ENCODE measurements around the gene PTPN9. TPM values are rescaled to one million over a fixed set of nuclear protein-coding genes. Genes with fewer than 3 reads are reported as not detected.
"Not testable (repeated sequence)": the region's sequence is repeated elsewhere in the genome, so short reads cannot be mapped to it uniquely, and the experiment has no call there.

PTPN9 gene
- total RNA-seq, 2 experiments from 2014 or later = 12.3 to 12.9 TPM

DNA sequence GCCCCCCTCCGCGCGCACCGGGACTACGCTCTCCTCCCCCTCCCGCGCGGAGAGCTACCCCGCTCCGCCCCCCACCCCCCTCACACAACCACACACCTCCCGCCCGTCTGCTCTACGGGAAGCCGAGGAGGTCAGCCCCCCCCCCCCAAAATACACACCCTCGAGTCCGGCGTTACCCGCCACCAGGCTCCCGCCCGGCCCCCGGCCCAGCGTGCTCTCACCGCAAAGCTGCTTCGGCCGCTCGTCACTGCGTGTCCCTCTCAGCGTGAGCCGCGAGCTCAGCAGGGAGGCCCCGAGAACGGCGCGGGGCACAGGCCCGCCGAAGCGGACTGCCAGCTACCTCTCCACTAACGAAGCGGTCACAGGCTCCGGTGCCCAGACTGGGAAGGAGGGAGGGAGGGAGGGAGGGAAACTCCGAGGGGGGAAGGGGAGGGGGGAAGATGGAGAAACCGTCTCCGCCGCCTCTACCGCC, 127.9 kb downstream of the PTPN9 start:
- Mint-ChIP-seq H3K36me3 (ENCODE audit: low read depth) (peaks cover 16% of the 10 kb centered on the region), H3K9me3 (no peaks in the 10 kb centered on the region)

DNA sequence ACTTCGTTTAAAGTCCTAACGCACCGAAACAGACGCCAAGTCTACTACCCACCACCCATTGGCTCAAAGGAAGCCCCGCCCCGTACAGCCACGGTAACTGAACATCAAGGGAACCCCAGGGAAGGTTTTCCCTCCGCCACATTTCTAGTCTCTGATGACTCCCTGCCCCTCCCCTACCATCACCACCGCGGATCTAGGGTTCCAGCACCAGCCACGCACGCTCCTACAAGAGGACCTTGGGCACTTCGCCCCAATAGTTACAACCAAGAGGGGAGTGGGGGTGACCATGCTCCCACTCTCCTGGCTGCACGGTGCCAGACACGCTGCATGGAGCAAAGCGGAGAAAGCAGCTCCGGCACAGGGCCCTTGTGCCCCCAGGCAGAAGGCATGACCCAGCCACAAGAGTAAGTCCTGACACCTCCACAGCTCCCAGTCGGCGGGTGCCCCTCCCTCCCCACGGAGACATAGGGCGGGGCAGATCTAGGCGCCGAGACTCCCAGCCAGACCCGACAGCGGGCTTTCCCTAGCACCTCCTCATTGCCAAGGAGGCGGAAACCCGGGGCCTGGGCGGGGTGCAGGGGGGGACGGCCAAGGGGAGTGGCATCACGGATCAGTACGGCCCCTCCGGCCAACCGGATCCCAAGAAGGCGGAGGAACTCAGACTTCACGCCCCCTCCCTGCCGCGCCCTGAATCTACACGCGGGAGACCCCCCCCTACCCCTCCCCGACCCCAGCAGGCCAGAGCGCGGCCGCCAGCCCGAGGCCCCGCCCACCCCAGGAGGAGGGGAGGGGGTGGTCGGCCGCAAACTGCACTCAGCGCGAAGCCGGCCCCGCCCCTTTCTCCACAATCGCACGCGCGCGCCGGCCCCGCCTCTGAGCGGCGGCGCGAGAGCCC, 128.6 kb downstream of the PTPN9 start:
- peaks cover 22% of the 10 kb centered on the region for H3K36me3 Mint-ChIP-seq (ENCODE audit: low read depth)
- ATAC-seq (peak; percentile 38), DNase-seq (peak; percentile 99)
- TF ChIP-seq CTCF (IDR thresholded peaks at IDR 0.05) = no peak
- peak overlapping the region; percentile 96 for H3K4me3 Mint-ChIP-seq
- CTCF ChIA-PET = interaction anchor here (2.4 to 2.9 kb wide), 2 partner anchors 83 to 190 kb away, joined by 15 to 24 read pairs; partner anchors contain the start of genes IMP3 and MAN2C1
- POLR2A ChIA-PET = interaction anchor here (0.6 to 5.6 kb wide), 7 partner anchors 14 to 247 kb away, joined by 3 to 77 read pairs (median 8); partner anchors contain the start of genes IMP3, MAN2C1, SNUPN and SNX33
- H3K9me3 Mint-ChIP-seq = no peaks in the 10 kb centered on the region
- H3K4me1 Mint-ChIP-seq (ENCODE audit: low read depth) = peaks cover 40% of the 10 kb centered on the region
- intact Hi-C loops (cut with micrococcal nuclease) = loop anchor here (5.0 kb wide), 2 partner anchors 83 to 192 kb away; partner anchors contain the start of genes IMP3 and MAN2C1
- no peaks in the 10 kb centered on the region for H3K27me3 Mint-ChIP-seq
- peak overlapping the region; percentile 100 for H3K27ac Mint-ChIP-seq

More for the DNA sequence above, 127.9 kb downstream of the PTPN9 start:
- POLR2A ChIA-PET = interaction anchor here (1.4 to 5.6 kb wide), 8 partner anchors 8 to 195 kb away, joined by 4 to 77 read pairs (median 8); partner anchors contain the start of genes IMP3, MAN2C1, PTPN9 and SNUPN
- Mint-ChIP-seq H3K4me3 (peak overlapping the region; percentile 96), H3K27me3 (no peaks in the 10 kb centered on the region), H3K4me1 (ENCODE audit: low read depth) (peaks cover 34% of the 10 kb centered on the region), H3K27ac (peak overlapping the region; percentile 100)
- no peak for DNase-seq
- ATAC-seq = no peak
- CTCF ChIA-PET = interaction anchor here (0.6 to 2.9 kb wide), 6 partner anchors 83 to 909 kb away, joined by 3 to 24 read pairs (median 4); partner anchors contain the start of genes IMP3 and MAN2C1
- intact Hi-C loops (cut with micrococcal nuclease) = loop anchor here (5.0 kb wide), 2 partner anchors 84 to 191 kb away; partner anchors contain the start of genes IMP3 and MAN2C1
- no peak for TF ChIP-seq CTCF (IDR thresholded peaks at IDR 0.05)

DNA sequence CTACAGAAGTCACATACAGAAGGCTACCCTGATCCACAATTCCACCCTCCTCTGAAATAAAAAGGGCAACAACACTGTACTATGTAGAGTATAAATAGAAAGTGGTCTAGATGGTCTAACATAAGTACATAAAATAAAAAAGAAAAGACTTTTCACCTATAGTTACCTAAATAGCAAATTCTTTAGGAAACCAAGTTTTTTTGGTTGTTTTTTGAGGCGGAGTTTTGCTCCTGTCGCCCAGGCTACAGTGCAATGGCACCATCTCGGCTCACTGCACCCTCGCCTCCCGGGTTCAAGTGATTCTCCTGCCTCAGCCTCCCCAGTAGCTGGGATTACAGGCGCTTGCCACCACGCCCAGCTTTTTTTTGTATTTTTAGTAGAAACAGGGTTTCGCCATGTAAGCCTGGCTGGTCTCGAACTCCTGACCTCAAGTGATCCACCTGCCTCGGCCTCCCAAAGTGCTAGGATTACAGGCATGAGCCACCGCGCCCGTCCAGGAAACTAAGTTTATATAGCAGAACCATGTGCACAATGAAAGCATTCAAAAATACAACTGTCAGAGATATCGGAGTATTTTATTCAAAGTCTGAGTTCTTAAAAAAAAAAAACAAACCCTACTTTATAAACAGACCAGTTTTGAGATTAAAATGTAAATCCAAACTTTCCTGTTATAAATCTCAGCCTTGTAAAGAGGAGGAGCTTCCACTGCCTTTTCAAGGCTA, 129.4 kb downstream of the PTPN9 start:
- peaks cover 41% of the 10 kb centered on the region for H3K4me1 Mint-ChIP-seq (ENCODE audit: low read depth)

GRCh38 chr15:75448171-75448570, 130.9 kb downstream of the PTPN9 start:
- H3K4me3 Mint-ChIP-seq; ATAC-seq; H3K27me3 Mint-ChIP-seq; H3K27ac Mint-ChIP-seq; DNase-seq; intact Hi-C loops (cut with micrococcal nuclease); H3K9me3 Mint-ChIP-seq: not testable (repeated sequence)
- Mint-ChIP-seq H3K4me1 (ENCODE audit: low read depth) (peaks cover 52% of the 10 kb centered on the region), H3K36me3 (ENCODE audit: low read depth) (peaks cover 30% of the 10 kb centered on the region)
- CTCF ChIA-PET = interaction anchor here (1.0 to 2.8 kb wide), 2 partner anchors 9 to 80 kb away, joined by 3 to 18 read pairs; partner anchors contain the start of gene MAN2C1
- POLR2A ChIA-PET = interaction anchor here (1.6 kb wide), 1 partner anchor 81 kb away, joined by 6 read pairs; no protein-coding TSS in a partner anchor

More for the DNA sequence above, 129.4 kb downstream of the PTPN9 start:
- peak overlapping the region; percentile 87 for H3K27ac Mint-ChIP-seq
- no peak for DNase-seq
- no peaks in the 10 kb centered on the region for H3K27me3 Mint-ChIP-seq
- ATAC-seq = no peak
- CTCF ChIA-PET = interaction anchor here (2.9 kb wide), 1 partner anchor 191 kb away, joined by 15 read pairs; the partner anchor contains the start of gene IMP3
- no peak for TF ChIP-seq CTCF (IDR thresholded peaks at IDR 0.05)
- no peaks in the 10 kb centered on the region for H3K9me3 Mint-ChIP-seq
- H3K4me3 Mint-ChIP-seq = peak overlapping the region; percentile 96
- intact Hi-C loops (cut with micrococcal nuclease) = loop anchor here (5.0 kb wide), 2 partner anchors 82 to 193 kb away; partner anchors contain the start of genes IMP3 and MAN2C1
- peaks cover 22% of the 10 kb centered on the region for H3K36me3 Mint-ChIP-seq (ENCODE audit: low read depth)
- POLR2A ChIA-PET = interaction anchor here (0.6 to 3.0 kb wide), 3 partner anchors 82 to 247 kb away, joined by 3 to 28 read pairs (median 3); partner anchors contain the start of genes IMP3 and MAN2C1

All from activated CD8-positive, alpha-beta T cell treated with anti-CD3 and anti-CD28 coated beads for 36 hours (primary cell).